ENCODE data around the gene PRSS53.
"Not testable (repeated sequence)": the region's sequence is repeated elsewhere in the genome, so short reads cannot be mapped to it uniquely, and the experiment has no call there.

The PRSS53 gene

DNA sequence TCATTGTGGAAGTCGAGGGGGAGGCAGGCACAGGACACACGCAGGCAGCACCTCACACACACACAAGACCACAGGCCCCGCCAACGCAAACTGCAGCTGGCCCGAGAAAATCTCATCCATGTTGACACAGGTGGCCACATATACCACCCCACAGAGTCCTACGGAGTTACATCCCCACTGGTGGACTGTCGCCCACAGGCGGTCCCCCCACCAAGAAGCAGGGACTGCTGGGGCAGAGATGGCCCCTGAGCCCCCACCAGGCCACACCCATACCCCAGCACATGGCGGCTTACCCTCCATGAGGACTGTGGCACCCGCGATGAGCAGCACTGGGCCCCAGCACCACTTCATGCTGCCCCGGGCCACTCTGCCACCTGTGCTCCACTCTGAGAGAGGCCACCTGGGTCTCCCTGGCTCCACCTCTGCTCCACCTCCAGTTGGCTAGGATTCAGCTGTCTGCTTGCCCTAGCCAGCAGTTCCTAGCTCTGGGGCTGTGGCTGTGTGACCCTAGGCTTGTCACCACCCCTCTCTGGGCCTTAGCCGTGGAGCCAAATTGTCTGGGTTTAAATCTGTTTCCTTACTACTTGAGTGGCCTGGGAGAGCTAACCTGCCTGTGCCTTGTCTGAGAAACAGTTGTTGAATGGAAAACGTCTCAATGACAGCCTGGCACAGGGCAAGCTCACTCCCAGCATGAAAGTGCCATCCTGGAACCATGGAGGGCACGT lies at the start of gene PRSS53:
TSS of gene PRSS53 (minus strand) at position 485 of the 725 bp plus-strand sequence. CDS start at position 351, 134 bp downstream.
- no peak for DNase-seq

DNA sequence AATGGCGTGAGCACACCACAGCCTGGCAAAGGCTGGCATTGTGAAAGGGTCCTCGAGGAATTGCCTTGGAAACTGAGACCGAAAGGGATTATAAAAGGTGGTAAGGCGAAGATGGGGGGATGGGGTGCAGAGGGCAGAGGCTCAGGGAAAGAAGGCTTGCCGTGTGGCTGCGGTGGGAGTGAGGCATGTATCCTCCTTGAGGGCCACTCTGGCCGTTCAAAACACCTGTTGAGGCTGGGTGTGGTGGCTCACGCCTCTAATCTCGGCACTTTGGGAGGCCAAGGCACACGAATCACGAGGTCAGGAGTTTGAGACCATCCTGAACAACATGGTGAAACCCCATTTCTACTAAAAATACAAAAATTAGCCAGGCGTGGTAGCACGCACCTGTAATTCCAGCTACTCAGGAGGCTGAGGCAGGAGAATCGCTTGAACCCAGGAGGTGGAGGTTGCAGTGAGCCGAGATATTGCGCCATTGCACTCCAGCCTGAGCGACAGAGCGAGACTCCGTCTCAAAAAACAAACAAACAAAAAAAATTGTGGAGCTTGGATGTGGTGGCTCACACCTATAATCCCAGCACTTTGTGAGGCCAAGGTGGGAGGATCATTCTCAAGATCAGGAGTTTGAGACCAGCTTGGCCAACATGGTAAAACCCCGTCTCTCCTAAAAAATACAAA lies 48.2 kb upstream of the PRSS53 start:
- not testable (repeated sequence) for DNase-seq

DNA sequence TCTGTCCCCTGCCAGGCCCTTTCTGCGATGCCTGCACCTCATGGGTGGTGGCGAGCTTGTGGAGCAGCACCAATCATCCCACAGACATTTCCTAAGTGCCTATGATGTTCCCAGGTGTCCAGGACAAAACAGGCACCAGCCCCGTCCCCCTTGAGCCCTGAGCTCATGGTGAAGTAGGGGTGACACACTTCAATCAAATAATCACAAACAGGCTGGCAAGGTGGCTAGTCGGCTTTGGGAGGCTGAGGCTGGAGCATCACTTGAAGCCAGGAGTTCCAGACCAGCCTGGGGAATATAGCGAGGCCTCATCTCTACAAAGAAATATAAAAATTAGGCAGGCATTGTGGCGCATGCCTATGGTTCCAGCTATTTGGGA lies 47.5 kb upstream of the PRSS53 start:
- DNase-seq, result no peak

DNA sequence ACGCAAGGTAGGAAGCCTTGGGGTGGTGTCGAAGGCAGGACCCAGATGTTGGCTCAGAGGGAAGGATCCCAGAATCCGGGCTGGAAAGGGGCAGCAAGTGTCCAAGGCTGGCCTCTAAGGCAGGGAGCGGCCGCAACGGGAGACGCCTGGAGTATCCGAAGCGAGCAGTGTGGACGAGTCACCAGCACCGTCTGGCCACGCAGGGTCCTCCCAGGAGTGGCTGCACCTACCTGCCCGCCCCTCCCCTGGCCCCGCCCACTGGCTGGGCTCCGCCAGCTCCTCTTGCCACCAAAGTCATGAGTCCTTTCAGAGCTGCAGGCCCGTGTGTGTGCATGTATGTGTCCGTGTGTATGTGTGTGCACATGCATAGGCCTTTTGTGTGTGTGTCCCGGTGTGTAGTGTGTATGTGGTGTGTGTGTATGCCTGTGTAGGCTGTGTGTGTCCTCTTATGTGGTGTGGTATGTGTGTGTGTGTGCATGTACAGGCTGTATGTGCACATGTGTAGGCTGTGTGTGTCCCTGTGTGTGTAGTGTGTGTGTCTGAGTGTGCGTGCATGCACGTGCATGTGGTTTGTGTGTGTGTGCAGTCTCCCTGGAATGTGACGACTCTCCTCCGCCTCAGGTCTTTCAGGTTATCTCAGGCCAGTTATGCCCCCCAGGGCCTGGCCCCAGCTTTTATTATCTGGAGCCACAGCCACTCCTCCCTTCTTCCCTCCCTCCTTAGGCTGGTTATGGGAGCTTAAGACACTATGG lies 47.0 kb upstream of the PRSS53 start, which contains the start of gene PRSS8:
TSS of gene PRSS8 (minus strand) at position 193 of the 752 bp plus-strand sequence. CDS start 229 bp downstream, outside the sequence.
- no peak for DNase-seq

DNA sequence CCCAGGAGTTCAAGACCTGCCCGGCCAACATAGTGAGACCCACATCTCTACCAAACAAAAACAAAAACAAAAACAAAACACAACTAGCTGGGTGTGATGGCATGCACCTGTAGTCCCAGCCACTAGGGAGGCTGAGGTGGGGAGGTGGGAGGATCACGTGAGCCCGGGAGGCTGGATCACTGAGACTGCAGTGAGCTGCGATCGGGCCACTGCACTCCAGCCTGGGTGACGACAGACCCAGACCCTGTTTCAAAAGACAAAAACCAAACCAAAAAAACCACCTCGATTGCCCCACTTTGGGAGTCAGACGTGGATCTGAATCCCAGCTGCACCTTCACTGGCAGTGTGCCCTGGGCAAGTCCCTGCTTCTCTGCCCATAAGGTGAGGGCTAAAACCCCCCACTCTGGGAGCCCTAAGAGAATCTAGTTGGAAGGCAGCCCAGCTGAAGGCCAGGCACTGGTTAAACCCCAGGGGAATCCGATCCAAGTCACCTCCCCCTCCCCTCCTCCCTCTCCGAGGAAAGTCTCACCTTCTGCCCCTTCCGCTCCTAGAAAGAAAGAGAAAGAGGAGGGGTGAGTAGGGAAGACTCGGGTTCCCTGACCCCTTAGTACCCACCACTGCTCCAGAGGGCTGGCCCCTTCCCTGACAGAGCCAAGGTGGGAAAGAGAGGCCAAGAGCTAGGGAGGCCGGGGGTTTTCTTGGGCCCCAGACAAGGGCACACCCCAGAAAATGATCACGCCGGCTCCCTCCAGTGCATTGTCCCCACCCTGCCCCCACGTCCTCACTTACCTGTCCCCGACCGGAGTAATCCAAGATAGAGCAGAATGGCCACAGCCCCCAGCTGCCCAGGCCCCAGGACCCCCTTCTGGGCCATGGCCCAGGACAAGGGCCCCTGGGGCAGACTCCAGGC lies 46.1 kb upstream of the PRSS53 start:
- DNase-seq, result no peak

DNA sequence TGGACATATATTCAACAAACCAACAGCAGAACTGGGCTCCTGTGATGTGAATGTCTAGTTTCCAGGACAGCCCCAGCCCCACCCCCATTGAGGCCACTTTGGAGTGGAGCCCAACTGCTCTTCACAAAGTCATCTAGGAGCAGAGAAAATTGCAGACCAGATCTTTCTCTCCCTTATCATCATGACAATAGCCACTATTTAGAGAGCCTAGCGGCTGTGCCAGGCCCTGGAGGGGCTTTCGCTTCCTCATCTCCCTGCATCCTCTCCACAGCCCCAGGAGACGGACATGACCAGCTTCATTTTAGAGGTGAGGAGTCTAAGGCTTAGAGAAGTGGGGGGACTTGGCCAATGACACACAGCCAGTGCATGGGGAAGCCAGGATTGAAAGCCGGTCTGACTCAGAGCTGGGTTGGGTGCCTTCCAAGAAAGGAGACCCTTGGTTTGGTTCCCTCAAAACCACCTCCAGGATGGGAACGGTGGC lies 45.4 kb upstream of the PRSS53 start:
- DNase-seq, result no peak

DNA sequence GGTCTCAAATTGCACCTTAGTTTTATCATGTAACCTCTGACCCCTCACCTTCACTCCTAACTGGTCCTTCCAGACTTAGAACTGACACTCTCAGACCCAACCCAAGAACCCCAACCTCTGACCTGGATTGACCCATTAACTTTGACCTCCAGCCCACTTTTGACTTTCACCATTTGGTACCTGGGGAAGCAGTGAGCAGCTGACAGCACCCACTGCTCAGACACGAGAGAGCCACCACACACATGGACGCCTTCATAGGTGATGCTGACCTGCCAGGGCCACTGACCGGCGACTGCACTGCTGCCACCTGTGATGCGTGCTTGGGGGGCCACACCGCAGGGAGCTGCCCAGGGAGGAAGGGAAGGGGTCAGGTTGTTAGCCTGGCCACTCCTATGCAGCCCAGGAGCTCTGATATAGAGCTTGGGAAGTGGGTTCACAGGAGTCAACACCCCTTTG lies 44.3 kb upstream of the PRSS53 start:
- DNase-seq, result no peak

DNA sequence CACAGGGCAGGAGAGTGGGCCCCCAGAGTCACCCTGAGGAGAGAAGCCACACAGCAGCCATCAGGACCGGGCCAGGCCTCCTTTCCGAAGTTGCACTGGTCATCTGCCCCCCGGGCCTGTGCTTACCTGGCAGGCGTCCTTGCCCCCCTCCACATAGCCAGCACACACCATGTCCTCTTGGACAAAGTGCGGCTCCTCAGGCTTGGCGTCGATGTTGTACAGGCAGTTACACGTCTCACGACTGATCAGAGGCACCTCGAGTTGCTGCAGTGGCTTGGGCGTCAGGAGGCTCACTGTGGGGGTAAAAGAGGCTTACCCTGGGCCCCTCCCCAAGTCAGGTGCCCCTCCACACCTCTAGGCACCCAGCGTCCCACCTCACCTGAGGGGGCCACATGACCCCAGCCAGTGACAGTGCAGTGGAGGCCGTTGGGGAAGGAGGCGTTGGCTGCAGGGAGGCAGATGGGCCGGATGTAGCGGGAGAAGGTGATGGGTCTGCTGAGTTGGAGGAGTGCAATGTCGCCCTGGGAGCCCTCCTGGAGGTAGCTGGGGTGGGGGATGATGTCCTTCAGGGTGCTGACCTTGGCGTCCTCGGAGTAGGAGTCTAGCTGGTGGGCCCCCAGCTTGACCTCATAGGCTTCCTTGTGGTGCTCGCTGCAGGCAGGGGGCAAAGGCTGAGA lies 43.7 kb upstream of the PRSS53 start:
- DNase-seq, result no peak

DNA sequence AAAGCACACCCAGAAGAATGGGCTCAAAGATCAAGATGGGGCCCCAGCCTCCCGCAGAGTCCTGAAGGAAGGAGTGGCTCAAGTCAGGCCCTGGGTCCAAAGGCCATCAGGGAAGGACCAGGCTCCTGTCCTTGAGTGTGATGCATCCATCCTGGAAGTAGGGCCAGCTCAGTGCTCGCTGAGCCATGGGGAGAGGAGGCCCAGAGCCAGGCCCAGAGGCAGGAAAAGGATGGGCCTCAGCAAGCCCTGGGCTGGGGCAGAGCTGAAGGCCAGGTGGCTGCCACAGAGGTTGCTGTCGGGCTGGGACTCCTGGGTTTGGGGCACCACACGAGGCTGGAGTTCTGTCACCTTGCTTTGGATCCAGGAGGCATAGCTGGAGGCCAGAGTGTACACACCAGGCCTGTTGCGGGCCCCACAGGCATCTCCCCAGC lies 43.1 kb upstream of the PRSS53 start:
- no peak for DNase-seq

DNA sequence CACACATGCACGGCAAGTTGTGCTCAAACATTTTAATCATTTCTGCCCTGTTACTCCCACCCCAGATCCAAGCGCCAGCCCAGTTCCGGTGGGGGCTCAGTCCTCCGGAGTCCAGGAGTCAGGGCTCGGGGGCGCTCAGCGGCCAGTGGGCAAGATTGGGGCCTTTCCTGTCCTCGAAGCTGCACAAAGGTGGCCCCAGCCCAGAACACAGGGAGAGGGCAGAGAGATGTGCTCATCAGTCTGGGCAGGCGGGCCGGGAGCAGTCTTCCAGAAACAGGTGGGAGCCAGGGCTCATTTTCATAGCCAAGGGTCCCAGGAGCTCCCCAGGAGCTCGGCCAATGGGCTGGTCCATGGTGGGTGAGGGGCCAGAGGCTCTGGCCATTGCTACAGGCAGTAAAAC lies 42.7 kb upstream of the PRSS53 start:
- DNase-seq, result no peak

DNA sequence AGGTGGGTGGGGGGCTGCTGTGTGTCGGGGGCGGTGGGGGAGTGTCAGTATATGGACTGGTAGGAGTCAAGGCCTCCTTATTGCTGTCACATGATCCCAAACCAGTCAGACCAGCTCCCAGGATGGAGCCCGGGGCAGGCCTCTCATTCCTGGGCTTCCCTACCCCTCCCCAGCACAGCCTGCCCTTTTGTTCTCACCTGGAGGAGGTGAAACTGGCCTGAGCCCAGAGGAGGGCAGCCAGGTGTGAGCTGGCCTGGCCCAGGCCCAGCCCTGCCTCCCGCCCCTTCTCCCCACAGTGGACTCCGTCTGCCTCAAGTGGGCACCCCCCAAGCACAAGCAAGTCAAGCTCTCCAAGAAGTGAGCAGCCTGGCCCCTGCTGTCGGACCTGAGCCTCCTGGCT lies 42.2 kb upstream of the PRSS53 start:
- DNase-seq, result no peak

DNA sequence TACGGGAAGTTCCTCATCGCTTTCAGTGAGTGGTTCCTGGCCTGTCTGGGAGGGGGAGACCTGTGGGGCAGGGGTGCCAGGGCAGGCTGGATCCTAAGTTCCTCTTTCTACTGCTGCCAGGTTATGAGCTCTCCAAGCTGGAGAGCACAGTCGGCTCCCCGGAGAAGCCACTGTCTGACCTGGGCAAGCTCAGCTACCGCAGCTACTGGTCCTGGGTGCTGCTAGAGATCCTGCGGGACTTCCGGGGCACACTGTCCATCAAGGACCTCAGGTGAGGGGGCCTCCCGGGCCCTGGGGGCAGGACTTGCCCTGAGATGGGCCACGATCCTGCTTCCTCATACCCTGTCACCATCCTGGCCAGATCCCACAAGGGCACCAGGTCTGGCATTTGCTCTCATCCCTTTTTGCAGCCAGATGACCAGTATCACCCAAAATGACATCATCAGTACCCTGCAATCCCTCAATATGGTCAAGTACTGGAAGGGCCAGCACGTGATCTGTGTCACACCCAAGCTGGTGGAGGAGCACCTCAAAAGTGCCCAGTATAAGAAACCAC lies 41.7 kb upstream of the PRSS53 start:
- no peak for DNase-seq

DNA sequence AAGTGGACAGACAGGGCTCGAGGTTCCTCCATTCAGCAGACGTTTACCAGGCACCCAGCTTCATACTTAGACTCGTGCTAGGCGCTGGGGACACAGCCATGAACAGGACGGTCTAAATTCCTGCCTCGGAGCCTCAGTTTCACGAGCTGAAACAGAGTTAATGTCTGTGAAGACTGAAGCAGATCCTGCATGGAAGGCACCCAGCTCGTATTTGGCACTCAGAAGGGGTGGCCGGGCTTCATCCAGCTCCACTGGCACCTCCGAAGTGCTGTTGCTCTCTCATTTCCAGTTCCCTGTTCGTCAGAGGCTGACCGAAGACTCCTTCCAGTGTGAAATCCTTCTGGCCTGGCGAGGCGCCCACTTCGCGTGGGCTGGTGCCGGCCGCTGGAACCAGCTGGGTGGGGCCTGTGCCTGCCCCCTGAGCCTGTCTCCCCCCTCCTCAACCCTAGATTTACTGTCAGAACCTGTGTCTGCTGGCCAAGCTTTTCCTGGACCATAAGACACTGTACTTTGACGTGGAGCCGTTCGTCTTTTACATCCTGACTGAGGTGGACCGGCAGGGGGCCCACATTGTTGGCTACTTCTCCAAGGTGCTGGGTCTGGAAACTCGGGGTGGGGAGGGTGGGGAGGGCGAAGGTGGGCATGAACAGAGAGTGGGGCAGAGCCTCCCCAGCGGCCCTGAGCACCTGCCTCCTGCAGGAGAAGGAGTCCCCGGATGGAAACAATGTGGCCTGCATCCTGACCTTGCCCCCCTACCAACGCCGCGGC lies 41.0 kb upstream of the PRSS53 start:
- no peak for DNase-seq

DNA sequence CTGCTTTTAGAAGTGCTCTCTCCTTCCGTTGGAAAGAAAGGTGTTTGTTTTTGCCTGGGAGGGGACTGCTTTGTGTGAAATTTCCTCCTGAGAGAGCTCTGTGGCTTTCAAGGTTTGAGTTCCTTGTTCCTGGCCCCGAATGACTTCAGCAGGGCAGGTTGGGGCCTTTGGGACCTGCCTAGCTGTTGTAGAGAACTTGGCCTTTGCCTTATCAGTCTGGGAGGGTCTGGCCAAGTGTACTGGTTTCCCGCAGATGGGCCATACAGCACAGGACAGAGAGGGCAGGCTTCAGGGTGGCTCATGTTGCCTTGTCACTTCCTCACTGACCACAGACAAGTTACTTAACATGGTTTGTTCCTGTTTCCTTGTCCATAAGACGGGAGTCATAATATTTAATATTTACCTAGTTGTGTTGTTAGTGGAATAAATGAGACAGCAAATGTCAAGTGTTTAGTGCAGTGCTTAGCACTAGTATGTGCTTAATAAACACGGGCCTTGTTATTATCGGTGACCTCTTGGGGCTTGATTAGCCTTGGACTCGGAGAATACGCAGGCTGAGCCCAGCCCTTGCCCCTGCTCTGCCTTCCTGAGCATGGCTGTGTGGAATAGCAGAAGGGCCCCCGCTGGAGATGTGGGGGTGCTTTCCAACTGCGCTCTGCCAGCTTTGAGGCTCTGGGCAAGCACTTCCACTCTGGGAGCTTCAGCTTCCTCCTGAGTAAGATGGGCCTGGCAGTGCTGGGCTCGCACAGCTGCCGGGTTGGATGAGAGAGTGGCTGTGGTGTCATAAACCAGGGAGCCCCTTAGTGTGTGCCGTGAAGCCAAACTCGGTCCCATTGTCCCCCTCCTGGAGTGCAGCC lies 40.2 kb upstream of the PRSS53 start:
- DNase-seq, result no peak

DNA sequence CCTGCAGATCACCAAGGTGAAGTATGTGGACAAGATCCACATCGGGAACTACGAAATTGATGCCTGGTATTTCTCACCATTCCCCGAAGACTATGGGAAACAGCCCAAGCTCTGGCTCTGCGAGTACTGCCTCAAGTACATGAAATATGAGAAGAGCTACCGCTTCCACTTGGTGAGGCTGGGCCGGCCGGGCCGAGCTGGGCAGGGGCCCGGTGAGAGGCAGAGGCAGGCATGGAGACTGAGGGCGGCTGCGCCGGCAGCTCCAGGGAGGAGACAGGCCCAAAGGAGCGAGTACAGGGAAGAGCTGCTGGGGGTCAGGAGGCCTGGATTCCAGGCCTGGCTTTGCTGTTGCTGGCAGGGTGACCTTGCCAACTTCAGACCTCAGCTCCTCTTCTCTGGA lies 38.4 kb upstream of the PRSS53 start:
- no peak for DNase-seq

DNA sequence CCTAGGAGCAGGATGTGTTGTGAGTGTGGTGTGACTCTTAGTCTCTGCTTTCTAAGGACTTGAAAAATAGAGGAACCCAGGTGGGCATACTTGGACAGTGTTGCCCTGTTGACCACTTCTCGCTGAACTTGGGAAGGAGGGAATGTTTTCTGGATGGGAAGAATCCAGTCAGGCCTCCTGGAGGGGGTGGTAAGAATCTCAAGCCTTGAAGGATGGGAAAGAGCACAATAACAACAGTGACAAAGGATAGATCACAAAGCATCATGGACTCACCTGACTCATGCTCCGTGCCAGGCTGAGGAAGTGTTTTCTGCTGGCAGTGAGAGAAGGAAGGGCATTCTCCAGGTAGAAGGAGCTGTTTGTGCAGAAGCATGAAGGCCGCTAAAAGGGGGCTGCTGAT lies 37.1 kb upstream of the PRSS53 start:
- DNase-seq, result no peak

DNA sequence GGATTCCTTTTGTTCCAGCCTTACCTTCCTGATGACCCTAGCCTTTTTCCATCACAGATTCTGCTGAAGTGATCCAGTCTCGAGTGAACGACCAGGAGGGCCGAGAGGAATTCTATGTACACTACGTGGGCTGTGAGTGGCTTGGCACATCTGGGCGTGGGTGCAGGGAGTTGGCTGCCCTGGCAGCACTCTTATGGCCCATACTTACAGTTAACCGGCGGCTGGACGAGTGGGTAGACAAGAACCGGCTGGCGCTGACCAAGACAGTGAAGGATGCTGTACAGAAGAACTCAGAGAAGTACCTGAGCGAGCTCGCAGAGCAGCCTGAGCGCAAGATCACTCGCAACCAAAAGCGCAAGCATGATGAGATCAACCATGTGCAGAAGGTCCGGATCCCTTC lies 31.4 kb upstream of the PRSS53 start:
- no peak for DNase-seq

DNA sequence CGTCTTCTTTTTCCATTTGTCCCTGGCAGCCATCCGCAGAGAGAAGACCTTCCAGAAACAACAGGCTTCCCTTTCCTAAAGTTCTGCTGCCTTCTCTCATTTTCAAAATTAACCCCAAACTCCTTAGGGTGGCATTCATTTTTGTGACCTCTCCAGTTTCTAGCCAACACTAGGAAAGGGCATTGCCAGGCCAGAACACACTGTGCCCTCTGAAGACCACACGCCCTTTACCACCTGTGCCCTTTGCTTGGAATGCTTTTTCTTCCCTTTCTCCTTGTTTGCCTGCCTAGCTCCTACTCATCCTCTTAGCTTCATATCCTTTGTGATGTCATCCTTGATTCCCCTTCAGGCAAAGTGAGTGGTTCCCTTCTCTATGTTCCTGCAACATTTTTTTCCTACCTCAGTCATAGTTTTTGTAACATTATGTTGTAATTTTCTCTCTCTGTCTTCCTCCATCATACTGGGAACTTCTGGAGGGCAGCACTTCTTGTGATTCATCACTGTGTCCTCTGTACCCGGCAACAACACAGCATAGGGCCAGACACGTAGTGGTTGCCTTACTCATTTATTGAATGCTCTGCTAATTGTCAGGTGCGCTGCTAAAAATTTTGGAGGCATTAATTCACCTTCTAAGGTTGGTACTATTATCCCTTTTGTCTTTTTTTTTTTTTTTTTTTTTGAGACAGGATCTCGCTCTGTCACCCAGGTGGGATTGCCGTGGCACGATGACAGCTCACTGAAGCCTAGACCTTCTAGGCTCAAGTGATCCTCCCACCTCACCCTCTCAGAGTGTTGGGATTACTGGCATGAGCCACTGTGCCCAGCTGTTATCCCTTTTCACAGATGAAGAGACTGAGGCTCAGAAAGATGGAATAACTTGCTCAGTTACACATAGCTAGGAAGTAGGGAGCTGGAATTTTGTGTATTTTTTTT lies 29.7 kb upstream of the PRSS53 start:
- DNase-seq, result peak; percentile 44

All from amniotic stem cell (primary cell).